Mucosa of stomach (tissue), 1 donor: ENCODE measurements around the gene SLC12A4.
A peak's percentile ranks its signal among the peaks of the same experiment; 100 is the strongest.

Source experiments
- H3K27me3 ChIP-seq: one replicate; pipeline ENCODE4 v1.7.0; 2013; ENCODE audit warnings: mild to moderate bottlenecking, low read length; ENCODE audit not compliant: control insufficient read depth, insufficient read depth
- H3K36me3 ChIP-seq: one replicate; pipeline ENCODE4 v1.7.0; 2013; ENCODE audit warnings: low read length; ENCODE audit not compliant: control insufficient read depth, insufficient read depth
- H3K4me1 ChIP-seq: one replicate; pipeline ENCODE4 v1.7.0; 2013; ENCODE audit warnings: mild to moderate bottlenecking, low read length; ENCODE audit not compliant: control insufficient read depth, insufficient read depth
- H3K4me3 ChIP-seq: one replicate; pipeline ENCODE4 v1.7.0; 2013; ENCODE audit warnings: low read length
- H3K9ac ChIP-seq: one replicate; pipeline ENCODE4 v1.7.0; 2013; ENCODE audit warnings: mild to moderate bottlenecking, low read length, moderate library complexity
- H3K9me3 ChIP-seq: one replicate; pipeline ENCODE4 v1.7.0; 2013; ENCODE audit warnings: mild to moderate bottlenecking, low read length, moderate library complexity; ENCODE audit not compliant: control insufficient read depth
- donor health status: Pancreatic carcinoma.

SLC12A4 gene

DNA sequence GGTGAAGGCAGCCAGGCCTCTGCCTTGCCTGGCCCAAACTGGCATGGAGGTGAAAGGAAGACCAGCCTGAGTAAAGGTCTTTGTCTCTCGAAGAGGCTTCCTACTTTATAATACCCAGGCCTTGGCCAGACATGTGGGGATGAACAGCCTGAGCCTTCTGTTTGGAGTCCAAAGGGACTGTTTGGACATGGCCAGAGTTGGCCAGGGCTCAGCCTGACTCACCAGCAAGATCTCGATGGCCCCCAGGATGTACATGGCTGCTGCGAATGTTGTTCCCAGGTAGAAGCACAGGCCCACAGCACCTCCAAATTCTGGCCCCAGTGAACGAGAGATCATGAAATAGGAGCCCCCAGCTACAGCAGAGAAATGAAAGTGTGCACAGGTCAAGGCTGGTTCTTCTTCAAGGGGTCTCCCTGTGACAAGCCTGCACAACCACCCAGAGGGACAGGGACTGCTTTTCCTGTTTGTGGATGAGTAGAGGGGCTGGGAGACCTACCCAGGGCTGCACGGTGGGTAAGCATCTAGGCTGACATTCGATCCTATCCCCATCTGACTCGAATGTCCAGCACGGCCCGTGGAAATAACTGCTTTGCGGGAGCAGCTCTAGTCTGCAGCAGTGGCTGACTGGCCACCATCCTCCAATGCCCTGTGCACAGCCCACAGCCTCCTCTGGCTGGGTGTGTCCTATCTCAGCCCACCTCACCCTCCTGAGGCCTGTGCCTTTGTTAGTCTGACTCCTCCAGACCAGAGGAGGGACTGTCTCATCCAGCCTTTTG is 13.8 kb downstream of the SLC12A4 start:
- Histone ChIP-seq H3K36me3 (no peaks in the 10 kb centered on the region), H3K27me3 (no peaks in the 10 kb centered on the region), H3K4me3 (no peak overlapping the region), H3K9ac (no peak overlapping the region), H3K4me1 (no peaks in the 10 kb centered on the region), H3K9me3 (no peaks in the 10 kb centered on the region)

DNA sequence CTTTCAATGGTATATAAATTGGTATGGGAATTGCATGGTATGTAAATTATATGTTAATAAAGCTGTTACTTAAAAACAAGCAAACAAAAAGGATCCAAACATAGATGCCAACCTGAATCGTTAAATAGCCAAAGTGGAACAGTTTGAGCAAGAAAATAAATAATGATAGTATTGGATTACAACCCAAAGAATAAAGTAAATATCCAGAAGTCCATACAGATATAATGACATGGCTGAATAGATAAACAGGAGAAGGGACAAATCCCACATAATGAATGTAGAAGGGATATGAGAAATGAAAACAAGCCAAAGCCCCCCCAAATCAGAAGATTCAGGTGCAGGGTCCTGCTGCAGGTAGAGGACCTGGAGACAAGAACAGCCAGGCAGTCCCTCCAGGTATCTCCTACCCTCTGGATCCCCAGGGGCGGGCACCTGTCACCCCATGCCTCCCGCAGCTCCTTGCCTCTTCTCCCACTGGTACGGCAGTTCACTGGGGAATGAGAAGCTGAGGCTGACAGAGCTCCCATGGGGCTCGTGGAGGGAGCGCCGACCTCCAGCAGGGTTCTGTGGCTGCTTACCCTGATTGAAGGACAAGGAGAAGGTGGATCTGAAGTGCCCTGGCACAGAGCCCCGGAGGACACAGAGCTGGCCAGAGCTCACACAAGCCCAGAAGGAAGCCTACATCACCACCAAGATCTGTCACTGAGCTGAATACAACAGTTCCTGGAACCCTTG is 14.6 kb downstream of the SLC12A4 start:
- Histone ChIP-seq H3K9me3 (no peaks in the 10 kb centered on the region), H3K27me3 (no peaks in the 10 kb centered on the region), H3K4me3 (no peak overlapping the region), H3K36me3 (no peaks in the 10 kb centered on the region), H3K9ac (no peak overlapping the region), H3K4me1 (no peaks in the 10 kb centered on the region)

DNA sequence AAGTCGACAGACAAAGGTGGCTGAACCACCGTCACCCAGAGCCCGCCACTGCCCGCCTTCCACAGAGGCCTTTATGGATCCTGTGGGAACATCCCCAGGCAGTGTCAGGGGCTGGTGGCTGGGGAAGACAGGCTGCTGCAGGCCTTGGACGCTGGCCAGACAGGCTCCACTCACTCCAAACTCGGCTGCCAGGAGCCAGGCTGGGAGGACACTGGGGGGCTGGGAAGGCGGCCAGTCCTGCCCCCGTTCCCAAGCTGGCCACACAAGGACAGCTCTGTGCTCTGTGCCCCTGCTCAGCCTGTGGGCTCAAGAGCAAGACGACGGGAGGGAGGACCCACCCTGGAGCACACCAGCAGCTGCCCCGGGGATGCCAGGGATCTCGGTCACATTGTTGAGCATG is 17.0 kb downstream of the SLC12A4 start:
- Histone ChIP-seq H3K9ac (no peak overlapping the region), H3K4me3 (no peak overlapping the region), H3K27me3 (no peaks in the 10 kb centered on the region), H3K4me1 (no peaks in the 10 kb centered on the region), H3K9me3 (no peaks in the 10 kb centered on the region), H3K36me3 (no peaks in the 10 kb centered on the region)

DNA sequence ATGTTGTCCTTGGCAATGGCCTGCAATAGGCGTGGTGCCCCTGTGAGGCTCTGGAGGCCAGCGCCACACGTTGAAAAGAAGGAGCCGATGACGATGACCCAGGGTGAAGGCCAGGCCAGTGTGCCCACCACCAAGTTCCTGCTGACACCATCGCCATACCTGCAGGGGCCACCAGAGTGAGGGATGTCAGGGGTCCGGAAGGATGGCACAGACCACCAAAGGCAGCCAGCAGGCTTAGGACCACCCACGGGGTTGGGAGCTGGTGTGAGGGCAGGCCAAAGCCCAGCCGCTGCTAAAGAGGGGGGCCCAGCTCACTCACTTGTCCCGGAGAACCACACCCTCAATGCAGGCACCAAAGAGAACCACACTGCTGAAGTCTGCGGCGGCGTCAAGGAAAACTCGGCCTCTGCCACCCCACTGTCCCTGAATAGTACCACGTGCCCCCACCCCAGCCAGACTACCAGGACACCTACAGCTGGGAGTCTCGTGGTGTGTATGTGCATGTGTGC is 18.0 kb downstream of the SLC12A4 start:
- no peaks in the 10 kb centered on the region for H3K36me3 ChIP-seq
- H3K4me3 ChIP-seq, result no peak overlapping the region
- no peak overlapping the region for H3K9ac ChIP-seq
- H3K9me3 ChIP-seq, result no peaks in the 10 kb centered on the region
- H3K27me3 ChIP-seq, result no peaks in the 10 kb centered on the region
- no peaks in the 10 kb centered on the region for H3K4me1 ChIP-seq

DNA sequence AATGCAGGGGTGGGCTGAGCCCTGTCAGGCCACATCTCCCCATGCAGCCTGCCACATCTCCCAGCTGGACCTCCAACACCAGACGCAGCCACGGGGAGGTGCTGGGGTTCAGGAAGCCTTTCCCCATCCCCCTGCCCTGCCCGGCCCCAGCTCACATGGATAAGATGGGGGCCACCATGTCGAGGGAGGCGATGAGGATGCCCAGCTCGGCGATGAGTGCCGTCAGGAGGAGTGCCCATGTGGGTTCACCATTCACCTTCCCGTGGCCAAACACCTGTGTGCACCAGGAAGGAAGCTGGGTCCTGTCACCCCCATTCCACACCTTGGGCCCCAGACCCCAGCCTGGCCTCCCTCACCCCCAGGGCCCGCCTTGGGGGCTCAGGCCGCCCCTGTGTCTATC is 18.8 kb downstream of the SLC12A4 start:
- Histone ChIP-seq H3K27me3 (no peaks in the 10 kb centered on the region), H3K9ac (no peak overlapping the region), H3K36me3 (no peaks in the 10 kb centered on the region), H3K9me3 (no peaks in the 10 kb centered on the region), H3K4me1 (no peaks in the 10 kb centered on the region), H3K4me3 (no peak overlapping the region)

DNA sequence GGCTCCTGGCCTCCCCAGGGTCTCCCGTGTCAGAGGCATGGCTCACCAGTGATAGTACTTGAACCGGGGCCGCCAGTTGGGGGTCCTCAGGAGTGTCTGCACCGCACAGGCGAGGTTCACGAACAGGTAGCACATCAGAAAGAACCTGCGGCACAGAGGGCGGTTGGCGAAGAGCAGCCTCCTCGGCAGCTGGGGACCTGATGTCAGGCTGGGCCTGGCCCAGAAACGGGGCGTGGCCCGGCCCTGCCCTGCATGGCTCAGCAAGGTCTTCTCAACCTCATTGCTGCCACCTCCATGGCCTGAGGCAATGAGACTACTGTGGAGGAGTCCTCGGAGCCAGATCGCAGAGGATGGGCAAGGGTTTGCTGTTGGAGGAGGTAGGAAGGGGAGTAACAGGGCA is 20.4 kb downstream of the SLC12A4 start:
- H3K9ac ChIP-seq, result no peak overlapping the region
- no peaks in the 10 kb centered on the region for H3K9me3 ChIP-seq
- H3K4me1 ChIP-seq, result peaks cover 9% of the 10 kb centered on the region
- H3K36me3 ChIP-seq, result no peaks in the 10 kb centered on the region
- H3K27me3 ChIP-seq, result no peaks in the 10 kb centered on the region
- no peak overlapping the region for H3K4me3 ChIP-seq

DNA sequence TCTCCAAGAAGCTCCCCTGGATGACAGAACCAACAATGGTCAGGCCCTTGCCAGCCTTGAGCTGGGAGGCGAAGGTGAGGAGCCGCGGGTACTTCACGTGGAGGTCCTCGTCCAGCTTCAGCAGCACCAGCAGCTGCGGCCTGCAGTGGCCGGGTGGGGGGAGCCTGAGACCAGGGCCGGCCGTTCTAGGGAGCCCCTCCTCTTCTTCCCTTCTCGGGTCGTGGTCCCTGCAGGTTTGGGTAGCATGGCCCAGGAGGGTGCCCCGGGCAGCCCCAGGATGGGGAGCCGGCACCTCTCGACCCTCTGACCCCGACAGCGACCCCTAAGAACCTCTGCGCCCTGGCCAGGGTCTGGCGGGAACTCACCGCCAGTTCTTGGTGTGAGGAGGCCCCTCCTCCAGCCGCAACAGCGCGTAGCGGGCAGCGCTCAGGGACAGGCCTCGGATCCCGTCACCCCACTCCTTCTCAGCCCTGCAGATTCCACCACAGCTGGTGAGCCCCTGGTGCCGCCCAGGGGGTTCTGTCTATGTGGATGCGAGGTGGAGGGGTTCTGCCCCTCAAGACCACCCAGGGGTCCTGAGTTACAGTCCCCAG is 21.4 kb downstream of the SLC12A4 start:
- Histone ChIP-seq H3K36me3 (no peaks in the 10 kb centered on the region), H3K9me3 (no peaks in the 10 kb centered on the region), H3K9ac (no peak overlapping the region), H3K4me3 (no peak overlapping the region), H3K4me1 (peaks cover 9% of the 10 kb centered on the region), H3K27me3 (no peaks in the 10 kb centered on the region)

DNA sequence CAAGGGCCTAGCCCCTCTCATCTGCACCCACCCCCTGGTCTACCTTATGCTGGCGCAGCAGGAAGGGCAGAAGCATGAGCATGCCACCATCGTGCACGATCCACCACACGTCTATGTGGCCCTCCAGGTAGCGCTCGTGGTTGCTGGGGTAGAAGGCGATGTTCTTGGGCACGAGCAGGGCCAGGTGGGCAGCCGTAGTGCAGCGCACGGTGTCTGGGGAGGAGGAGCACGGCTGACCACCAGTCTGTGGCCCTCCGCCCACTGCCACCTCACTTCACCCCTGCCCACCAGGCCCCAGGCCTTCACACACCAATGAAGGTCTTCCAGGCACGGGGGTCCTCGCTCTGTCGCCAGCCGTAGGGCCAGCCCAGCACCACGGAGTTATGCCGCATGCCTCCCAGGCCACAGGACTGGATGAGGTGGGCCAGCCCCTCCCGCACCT is 22.3 kb downstream of the SLC12A4 start:
- Histone ChIP-seq H3K27me3 (no peaks in the 10 kb centered on the region), H3K4me3 (no peak overlapping the region), H3K4me1 (peaks cover 9% of the 10 kb centered on the region), H3K9ac (no peak overlapping the region), H3K9me3 (no peaks in the 10 kb centered on the region), H3K36me3 (no peaks in the 10 kb centered on the region)

DNA sequence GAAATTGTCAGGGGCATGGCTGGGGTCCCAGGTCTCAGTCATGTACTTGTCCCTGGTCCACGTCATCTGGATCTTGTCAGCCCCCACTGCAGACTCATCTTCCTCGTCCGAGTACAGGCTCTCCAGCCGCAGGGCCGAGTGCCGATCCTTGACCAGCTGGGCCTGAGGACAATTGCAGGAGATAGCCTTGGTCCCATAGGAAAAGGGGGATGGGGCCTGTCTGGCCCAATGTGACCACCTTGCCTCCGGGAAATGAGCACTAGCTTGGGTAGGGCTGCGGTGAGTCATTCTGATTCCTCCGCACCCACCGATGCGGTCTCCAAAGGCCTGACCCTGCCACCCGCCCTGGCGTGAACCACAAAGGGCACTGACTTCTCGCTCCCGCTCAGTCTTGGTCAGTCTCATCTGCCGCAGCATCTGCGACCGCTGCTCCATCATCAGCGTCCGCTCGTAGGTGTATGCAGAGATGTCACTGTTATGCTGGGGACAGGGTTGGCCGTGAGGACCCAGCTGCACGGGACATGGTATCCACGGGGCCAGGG is 23.0 kb downstream of the SLC12A4 start:
- peaks cover 11% of the 10 kb centered on the region for H3K4me1 ChIP-seq
- no peaks in the 10 kb centered on the region for H3K9me3 ChIP-seq

DNA sequence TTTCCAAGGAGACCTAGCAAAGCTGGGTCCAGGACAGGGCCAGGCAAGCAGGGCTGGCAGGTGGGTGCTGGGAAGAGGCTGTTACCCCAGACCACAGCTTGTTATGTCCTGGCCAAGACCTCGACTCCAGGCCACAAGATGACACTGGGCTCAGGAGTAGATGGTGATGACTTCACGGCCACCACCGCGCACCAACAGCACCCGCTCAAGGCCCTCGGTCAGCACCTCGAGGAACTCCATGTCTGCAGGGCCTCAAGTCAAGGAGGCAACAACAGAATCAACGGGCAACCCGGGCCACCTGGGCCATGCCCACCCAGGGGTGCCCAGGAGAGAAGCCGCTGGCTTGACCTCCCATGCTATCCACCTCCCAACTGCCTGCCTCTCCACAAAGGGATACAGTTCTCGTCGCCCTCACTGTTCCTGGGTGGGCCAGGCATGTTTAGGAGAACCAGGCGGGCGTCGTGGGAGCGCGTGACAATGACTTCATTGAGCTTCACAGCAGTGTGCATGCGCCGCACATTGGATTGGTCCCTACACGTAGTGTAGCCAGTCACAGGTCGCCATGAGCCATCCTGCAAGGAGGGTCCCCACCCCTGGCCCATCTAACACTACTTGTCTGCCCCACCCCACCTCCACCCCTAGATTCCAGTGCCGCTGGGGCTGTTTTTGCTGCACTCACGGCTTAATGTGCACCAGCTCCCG is 23.6 kb downstream of the SLC12A4 start:
- Histone ChIP-seq H3K9ac (no peak overlapping the region), H3K9me3 (no peaks in the 10 kb centered on the region)

More for the DNA sequence above, 23.0 kb downstream of the SLC12A4 start:
- Histone ChIP-seq H3K36me3 (no peaks in the 10 kb centered on the region), H3K9ac (no peak overlapping the region), H3K4me3 (no peak overlapping the region), H3K27me3 (no peaks in the 10 kb centered on the region)

DNA sequence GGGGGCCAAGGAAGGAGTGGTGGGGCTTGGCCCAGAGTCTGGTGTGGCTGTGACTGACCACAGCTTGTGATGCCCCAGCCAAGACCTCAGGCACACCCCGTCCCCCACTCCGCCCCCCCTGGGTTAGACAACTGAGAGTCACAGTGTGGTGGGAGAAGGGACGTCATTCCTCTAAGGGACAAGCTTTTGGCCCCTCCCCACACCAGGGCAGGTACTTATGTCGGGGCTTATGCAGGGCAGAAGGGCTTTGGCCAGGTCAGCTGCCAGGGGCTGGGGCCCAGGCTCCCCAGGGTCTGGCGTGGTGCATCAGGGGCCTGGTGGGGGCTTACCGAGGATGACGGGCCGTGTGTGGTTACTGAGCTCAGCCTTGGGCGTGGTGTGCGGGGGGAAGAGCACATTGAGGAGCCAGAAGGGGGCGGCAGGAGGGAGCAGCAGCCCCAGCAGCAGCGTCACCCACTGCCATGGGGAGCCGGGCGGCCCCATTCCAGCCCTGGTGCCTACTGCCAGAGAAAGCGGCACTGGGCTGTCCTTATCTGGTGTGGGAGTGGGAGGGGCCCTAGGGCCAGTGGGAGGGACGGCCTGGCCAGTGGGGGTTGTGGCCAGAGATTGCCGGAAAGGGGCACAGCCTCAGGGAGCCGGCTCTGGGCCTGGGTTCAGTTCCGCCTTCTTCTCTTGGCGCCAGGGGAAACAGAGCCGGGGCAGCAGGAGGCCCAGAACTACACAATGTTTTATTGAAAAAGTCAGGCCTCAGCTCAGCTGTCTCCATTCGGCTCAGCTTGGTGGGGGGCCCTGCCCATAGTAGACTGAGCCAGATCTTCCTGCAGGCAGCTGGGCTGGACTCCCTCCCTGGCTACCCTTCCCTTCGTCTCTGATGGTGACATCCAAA is 24.6 kb downstream of the SLC12A4 start, which contains the start of gene LCAT:
Gene LCAT (minus strand): TSS at position 502 of the 886 bp plus-strand sequence. CDS start 19 bp downstream, at position 483.
- no peaks in the 10 kb centered on the region for H3K36me3 ChIP-seq
- H3K9me3 ChIP-seq, result no peaks in the 10 kb centered on the region
- no peaks in the 10 kb centered on the region for H3K27me3 ChIP-seq
- peaks cover 20% of the 10 kb centered on the region for H3K4me1 ChIP-seq
- H3K9ac ChIP-seq, result peak within 1 kb of the TSS; percentile 15
- H3K4me3 ChIP-seq, result no peak within 1 kb of the TSS

More for the DNA sequence above, 23.6 kb downstream of the SLC12A4 start:
- H3K4me3 ChIP-seq, result no peak overlapping the region
- no peaks in the 10 kb centered on the region for H3K27me3 ChIP-seq
- no peaks in the 10 kb centered on the region for H3K36me3 ChIP-seq
- peaks cover 17% of the 10 kb centered on the region for H3K4me1 ChIP-seq
